Activated naive CD4-positive, alpha-beta T cell treated with anti-CD3 and anti-CD28 coated beads, Interleukin-2, amount 50 U/mL, for 24 hours (primary cell): ENCODE measurements around the gene SLC32A1.

ENCODE experiments used
- H3K27ac Mint-ChIP-seq: one replicate; pipeline ENCODE4 v1.8.0; 2021; ENCODE audit warnings: mild to moderate bottlenecking, mixed read lengths
- H3K27me3 Mint-ChIP-seq: one replicate; pipeline ENCODE4 v1.8.0; 2021; ENCODE audit warnings: mixed read lengths
- H3K36me3 Mint-ChIP-seq: one replicate; pipeline ENCODE4 v1.8.0; 2021; ENCODE audit warnings: mixed read lengths
- H3K4me1 Mint-ChIP-seq: one replicate; pipeline ENCODE4 v1.8.0; 2021; ENCODE audit warnings: mixed read lengths
- H3K4me3 Mint-ChIP-seq: one replicate; pipeline ENCODE4 v1.8.0; 2021; ENCODE audit warnings: mild to moderate bottlenecking, mixed read lengths
- H3K9me3 Mint-ChIP-seq: one replicate; pipeline ENCODE4 v1.8.0; 2021; ENCODE audit warnings: mixed read lengths

Gene SLC32A1

GRCh38 chr20:38723848-38724625 is at the start of gene SLC32A1:
TSS of gene SLC32A1 (plus strand) at chr20:38724486. CDS start at chr20:38724725, 239 bp downstream.
- Mint-ChIP-seq H3K4me1 (peaks cover 48% of the 10 kb centered on the region), H3K36me3 (no peaks in the 10 kb centered on the region), H3K9me3 (no peaks in the 10 kb centered on the region), H3K4me3 (peak within 1 kb of the TSS; percentile 53), H3K27ac (peak within 1 kb of the TSS; percentile 44), H3K27me3 (peaks cover 66% of the 10 kb centered on the region)

- Mint-ChIP-seq H3K4me1 (peaks cover 6% of the 10 kb centered on the region), H3K27me3 (peaks cover 35% of the 10 kb centered on the region), H3K36me3 (no peaks in the 10 kb centered on the region), H3K4me3 (peak overlapping the region; percentile 80), H3K27ac (no peak overlapping the region), H3K9me3 (no peaks in the 10 kb centered on the region)
Observed at GRCh38 chr20:38674765-38675133, 49.5 kb upstream of the SLC32A1 start.

- Mint-ChIP-seq H3K27ac (no peak overlapping the region), H3K27me3 (peaks cover 40% of the 10 kb centered on the region), H3K36me3 (no peaks in the 10 kb centered on the region), H3K4me3 (no peak overlapping the region), H3K9me3 (peaks cover 6% of the 10 kb centered on the region), H3K4me1 (peaks cover 6% of the 10 kb centered on the region)
Observed at GRCh38 chr20:38676576-38676975, 47.7 kb upstream of the SLC32A1 start.

- Mint-ChIP-seq H3K4me3 (no peak overlapping the region), H3K36me3 (no peaks in the 10 kb centered on the region), H3K27me3 (peaks cover 44% of the 10 kb centered on the region), H3K9me3 (peaks cover 11% of the 10 kb centered on the region), H3K4me1 (no peaks in the 10 kb centered on the region), H3K27ac (no peak overlapping the region)
Observed at GRCh38 chr20:38680500-38681306, 43.6 kb upstream of the SLC32A1 start.

- peaks cover 7% of the 10 kb centered on the region for H3K9me3 Mint-ChIP-seq
- no peak overlapping the region for H3K27ac Mint-ChIP-seq
- no peak overlapping the region for H3K4me3 Mint-ChIP-seq
- H3K36me3 Mint-ChIP-seq, result no peaks in the 10 kb centered on the region
- H3K4me1 Mint-ChIP-seq, result no peaks in the 10 kb centered on the region
- peaks cover 62% of the 10 kb centered on the region for H3K27me3 Mint-ChIP-seq
Observed at GRCh38 chr20:38685271-38685670, 39.0 kb upstream of the SLC32A1 start.

- H3K36me3 Mint-ChIP-seq, result no peaks in the 10 kb centered on the region
- peaks cover 5% of the 10 kb centered on the region for H3K9me3 Mint-ChIP-seq
- H3K4me3 Mint-ChIP-seq, result no peak overlapping the region
- H3K27me3 Mint-ChIP-seq, result peaks cover 61% of the 10 kb centered on the region
- no peak overlapping the region for H3K27ac Mint-ChIP-seq
- no peaks in the 10 kb centered on the region for H3K4me1 Mint-ChIP-seq
Observed at GRCh38 chr20:38685853-38686473, 38.3 kb upstream of the SLC32A1 start.

- H3K27me3 Mint-ChIP-seq, result peaks cover 21% of the 10 kb centered on the region
- no peak overlapping the region for H3K4me3 Mint-ChIP-seq
- H3K36me3 Mint-ChIP-seq, result no peaks in the 10 kb centered on the region
- H3K27ac Mint-ChIP-seq, result no peak overlapping the region
- no peaks in the 10 kb centered on the region for H3K9me3 Mint-ChIP-seq
- H3K4me1 Mint-ChIP-seq, result no peaks in the 10 kb centered on the region
Observed at GRCh38 chr20:38692436-38693411, 31.6 kb upstream of the SLC32A1 start.

GRCh38 chr20:38697306-38697705 is 27.0 kb upstream of the SLC32A1 start:
- Mint-ChIP-seq H3K27me3 (peaks cover 4% of the 10 kb centered on the region), H3K9me3 (no peaks in the 10 kb centered on the region), H3K4me1 (no peaks in the 10 kb centered on the region), H3K27ac (no peak overlapping the region), H3K36me3 (no peaks in the 10 kb centered on the region), H3K4me3 (no peak overlapping the region)

GRCh38 chr20:38698541-38698940 is 25.7 kb upstream of the SLC32A1 start:
- Mint-ChIP-seq H3K36me3 (no peaks in the 10 kb centered on the region), H3K27me3 (peaks cover 4% of the 10 kb centered on the region), H3K9me3 (no peaks in the 10 kb centered on the region), H3K27ac (no peak overlapping the region), H3K4me1 (no peaks in the 10 kb centered on the region), H3K4me3 (no peak overlapping the region)

GRCh38 chr20:38700141-38700540 is 24.1 kb upstream of the SLC32A1 start:
- Mint-ChIP-seq H3K4me3 (no peak overlapping the region), H3K36me3 (no peaks in the 10 kb centered on the region), H3K27ac (no peak overlapping the region), H3K9me3 (no peaks in the 10 kb centered on the region), H3K27me3 (peaks cover 6% of the 10 kb centered on the region), H3K4me1 (no peaks in the 10 kb centered on the region)

GRCh38 chr20:38700926-38701325 is 23.4 kb upstream of the SLC32A1 start:
- Mint-ChIP-seq H3K4me3 (no peak overlapping the region), H3K36me3 (no peaks in the 10 kb centered on the region), H3K4me1 (no peaks in the 10 kb centered on the region), H3K27ac (no peak overlapping the region), H3K27me3 (peaks cover 6% of the 10 kb centered on the region), H3K9me3 (no peaks in the 10 kb centered on the region)

- Mint-ChIP-seq H3K36me3 (no peaks in the 10 kb centered on the region), H3K9me3 (no peaks in the 10 kb centered on the region), H3K27ac (no peak overlapping the region), H3K4me3 (no peak overlapping the region), H3K4me1 (no peaks in the 10 kb centered on the region), H3K27me3 (peaks cover 7% of the 10 kb centered on the region)
Observed at GRCh38 chr20:38703526-38703925, 20.8 kb upstream of the SLC32A1 start.

GRCh38 chr20:38704136-38704535 is 20.1 kb upstream of the SLC32A1 start:
- Mint-ChIP-seq H3K9me3 (no peaks in the 10 kb centered on the region), H3K4me3 (no peak overlapping the region), H3K27me3 (peaks cover 7% of the 10 kb centered on the region), H3K4me1 (no peaks in the 10 kb centered on the region), H3K36me3 (no peaks in the 10 kb centered on the region), H3K27ac (no peak overlapping the region)

- no peaks in the 10 kb centered on the region for H3K36me3 Mint-ChIP-seq
- peaks cover 5% of the 10 kb centered on the region for H3K27me3 Mint-ChIP-seq
Observed at GRCh38 chr20:38706509-38706908, 17.8 kb upstream of the SLC32A1 start.

GRCh38 chr20:38714308-38714707 is 10.0 kb upstream of the SLC32A1 start:
- Mint-ChIP-seq H3K9me3 (no peaks in the 10 kb centered on the region), H3K4me1 (no peaks in the 10 kb centered on the region)

More at GRCh38 chr20:38706509-38706908, 17.8 kb upstream of the SLC32A1 start:
- no peaks in the 10 kb centered on the region for H3K4me1 Mint-ChIP-seq
- no peak overlapping the region for H3K27ac Mint-ChIP-seq
- no peaks in the 10 kb centered on the region for H3K9me3 Mint-ChIP-seq
- no peak overlapping the region for H3K4me3 Mint-ChIP-seq

More at GRCh38 chr20:38714308-38714707, 10.0 kb upstream of the SLC32A1 start:
- Mint-ChIP-seq H3K4me3 (no peak overlapping the region), H3K27ac (no peak overlapping the region), H3K36me3 (no peaks in the 10 kb centered on the region), H3K27me3 (peaks cover 20% of the 10 kb centered on the region)
